ENCODE measurements around the gene HIGD1A. TPM values are rescaled to one million over a fixed set of nuclear protein-coding genes. Genes with fewer than 3 reads are reported as not detected.

Gene HIGD1A
- total and polyA plus RNA-seq, 2 of the 8 experiments (the other 6 are each of a cell fraction or from before 2014, with no cell fraction given), result 67.3 to 95.4 TPM

GRCh38 chr3:42820746-42821051 lies 16.4 kb upstream of the HIGD1A start:
- Histone ChIP-seq H3K14ac (ENCODE audit: insufficient read length) (no peak overlapping the region), H4K8ac (ENCODE audit: extremely low read depth, insufficient read depth, low read length) (no peak overlapping the region), H3K23ac (ENCODE audit: insufficient read length) (no peak overlapping the region), H3K27me3 (replicated peaks in 1 of 4; ENCODE audit: control insufficient read depth in 3 of 4, extremely low read depth in 1 of 4, insufficient read depth in 3 of 4, low read length in 3 of 4) (no peaks in the 10 kb centered on the region; a peak in 1 of 7 replicates), H2BK5ac (ENCODE audit: low read depth, low read length) (no peak overlapping the region), H2AK5ac (ENCODE audit: low read depth, low read length) (no peak overlapping the region), H3K27ac (ENCODE audit: low read depth, low read length) (no peak overlapping the region), H2BK15ac (ENCODE audit: low read length) (no peak overlapping the region), H3K18ac (ENCODE audit: extremely low read depth, low read length) (no peak overlapping the region), H4K20me1 (replicated peaks in 1 of 2; ENCODE audit: control insufficient read depth in 1 of 2, insufficient read depth in 2 of 2, low read length in 2 of 2) (no peaks in the 10 kb centered on the region), H3K4me2 (ENCODE audit: insufficient read depth in 1 of 2, low read depth in 2 of 2, low read length in 2 of 2) (no peak overlapping the region), H2BK120ac (replicated peaks; ENCODE audit: low read depth, low read length) (no peak overlapping the region), H4K91ac (replicated peaks; ENCODE audit: insufficient read length, low read length) (no peak overlapping the region), H4K5ac (ENCODE audit: insufficient read length, low read depth, low read length) (no peak overlapping the region), H3K79me2 (ENCODE audit: control insufficient read depth in 1 of 2, insufficient read depth in 2 of 2, low read length in 2 of 2) (no peaks in the 10 kb centered on the region), H3K56ac (replicated peaks; ENCODE audit: insufficient read length, low read depth, low read length) (no peak overlapping the region), H3K79me1 (ENCODE audit: low read depth, low read length) (no peaks in the 10 kb centered on the region), H3K9me3 (ENCODE audit: insufficient read depth in 2 of 2, low read depth in 1 of 2, low read length in 1 of 2) (no peaks in the 10 kb centered on the region), H3K23me2 (ENCODE audit: low read depth, low read length) (no peaks in the 10 kb centered on the region), H3K36me3 (ENCODE audit: control insufficient read depth in 2 of 4, insufficient read depth in 4 of 4, low read length in 3 of 4) (no peaks in the 10 kb centered on the region; a peak in 1 of 8 replicates), H2AFZ (ENCODE audit: low read length) (no peak overlapping the region), H3K4ac (replicated peaks; ENCODE audit: insufficient read length, low read depth, low read length) (no peak overlapping the region), H2BK20ac (ENCODE audit: low read length) (no peak overlapping the region), H3K4me3 (ENCODE audit: extremely low read depth in 1 of 4, insufficient read depth in 2 of 4, low read depth in 3 of 4, low read length in 4 of 4) (no peak overlapping the region), H2BK12ac (ENCODE audit: low read depth, low read length) (no peak overlapping the region), H3K4me1 (replicated peaks in 1 of 4; ENCODE audit: control insufficient read depth in 3 of 4, insufficient read depth in 4 of 4, low read length in 3 of 4) (peaks cover 0 to 4% (median 2%) of the 10 kb centered on the region in 4 experiments; a peak in 2 of 7 replicates), H3K9ac (replicated peaks in 1 of 4; ENCODE audit: extremely low read depth in 1 of 4, low read depth in 3 of 4, low read length in 3 of 4) (no peak overlapping the region)
- FAIRE-seq (no peak), DNase-seq (ENCODE audit: low read depth in 1 of 2, low spot score in 2 of 2) (no peak)
- WGBS, 2 experiments (ENCODE audit: extremely low coverage in 1 of 2, insufficient coverage in 1 of 2, insufficient read length in 1 of 2, insufficient replicate concordance in 2 of 2, low coverage in 1 of 2, low lambda C conversion rate in 2 of 2, missing lambda C conversion rate in 1 of 2), result 82% methylated on average over 6 of the region's 6 CpGs; no CpG with 5 or more reads in 1 of the 2 experiments
- ChIA-PET POLR2A (ENCODE audit: partially characterized antibody) (interaction anchor here (1.7 kb wide), 1 partner anchor 17 kb away, joined by 6 read pairs; no protein-coding TSS in a partner anchor), CTCF (ENCODE audit: partially characterized antibody) (interaction anchor here (0.7 to 5.9 kb wide), 6 partner anchors 10 to 212 kb away, joined by 3 to 21 read pairs (median 8); no protein-coding TSS in a partner anchor)
- no peak for TF ChIP-seq PHF8 (conservative IDR thresholded peaks at IDR 0.05; ENCODE audit: low read depth, low read length)

Data from H1 (cell line).